Choroid plexus epithelial cell (primary cell): Measurements from ENCODE around the gene CDH22.

ENCODE experiments used
- DNase-seq: peaks from one replicate; pipeline ENCODE4 v3.0.0-alpha.2; 2010; ENCODE audit warnings: low read depth
- H3K4me3 ChIP-seq: 2 replicates; pipeline ENCODE4 v1.5.1; 2011; ENCODE audit warnings: low read depth, mild to moderate bottlenecking, control low read depth, low read length, moderate library complexity
- CTCF ChIP-seq: conservative IDR thresholded peaks from 2 replicates; pipeline ENCODE4 v1.5.1; 2011; ENCODE audit warnings: low read depth, mild to moderate bottlenecking, control low read depth, inconsistent platforms, low read length, moderate library complexity

CDH22 gene

GRCh38 chr20:46317685-46318177 is 9.4 kb upstream of the CDH22 start:
- H3K4me3 ChIP-seq, result no peak overlapping the region
- no peak for TF ChIP-seq CTCF
- DNase-seq, result no peak

- H3K4me3 ChIP-seq, result no peak overlapping the region
- no peak for TF ChIP-seq CTCF
- no peak for DNase-seq
These were observed 8.8 kb upstream of the CDH22 start for GRCh38 chr20:46316984-46317684.

- TF ChIP-seq CTCF, result no peak
These were observed 7.0 kb upstream of the CDH22 start for GRCh38 chr20:46315311-46315710.

GRCh38 chr20:46312945-46313861 is 4.9 kb upstream of the CDH22 start:
- H3K4me3 ChIP-seq, result no peak overlapping the region
- TF ChIP-seq CTCF, result no peak
- DNase-seq, result no peak

More at GRCh38 chr20:46315311-46315710, 7.0 kb upstream of the CDH22 start:
- H3K4me3 ChIP-seq, result no peak overlapping the region
- no peak for DNase-seq

GRCh38 chr20:46312075-46312944 is 4.0 kb upstream of the CDH22 start:
- no peak overlapping the region for H3K4me3 ChIP-seq
- TF ChIP-seq CTCF, result no peak
- no peak for DNase-seq

GRCh38 chr20:46311719-46312074 is 3.4 kb upstream of the CDH22 start:
- no peak overlapping the region for H3K4me3 ChIP-seq
- DNase-seq, result no peak
- TF ChIP-seq CTCF, result no peak
